Sigmoid colon (tissue), 4 donors: ENCODE data around the gene TGM4.

ENCODE experiments used
- POLR2A ChIP-seq, 2 donors: fragments of 450-650 bp; IDR thresholded peaks; one replicate each; pipeline ENCODE4 v1.6.1; 2016; ENCODE audit warnings: antibody characterized with exemption in 2 of 2, mild to moderate bottlenecking in 2 of 2, moderate library complexity in 2 of 2
- POLR2AphosphoS5 ChIP-seq, 4 donors: sonication (generic); formaldehyde crosslinking; IDR thresholded peaks; one replicate each; pipeline ENCODE4 v1.6.1; 2017; ENCODE audit warnings: antibody characterized with exemption in 4 of 4
- TF ChIP-seq, protein P1 (sequence below), 4 experiments: fragments of 450-650 bp in 3 of 4; fragments of 200-600 bp in 1 of 4; IDR thresholded peaks; one replicate each; pipeline ENCODE4 v1.5.1; 2016 to 2019; ENCODE audit warnings: antibody characterized with exemption in 4 of 4, mild to moderate bottlenecking in 3 of 4, moderate library complexity in 2 of 4

DNA sequence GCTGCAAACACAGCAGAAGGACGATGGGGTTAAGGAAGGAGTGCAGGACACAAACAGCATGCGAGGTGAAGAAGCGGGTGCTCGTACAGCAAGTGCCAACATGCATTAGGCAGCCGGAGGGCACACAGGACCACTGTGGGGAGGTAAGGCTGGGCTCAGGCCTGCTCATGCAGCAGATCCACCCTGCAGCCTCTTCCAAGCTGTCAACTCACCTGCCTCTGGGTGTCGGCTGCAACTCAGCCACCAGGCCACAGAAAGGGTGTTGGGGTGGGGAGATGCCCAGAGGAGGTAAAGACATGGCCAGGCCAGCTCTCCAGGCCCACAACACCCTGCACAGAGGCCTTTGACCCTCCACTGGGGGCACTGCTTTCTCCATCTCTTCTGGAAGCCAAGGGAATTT lies 44.2 kb downstream of the TGM4 start:
- TF ChIP-seq POLR2AphosphoS5 (IDR thresholded peaks at IDR 0.05), result no peak
- TF ChIP-seq, protein P1, sequence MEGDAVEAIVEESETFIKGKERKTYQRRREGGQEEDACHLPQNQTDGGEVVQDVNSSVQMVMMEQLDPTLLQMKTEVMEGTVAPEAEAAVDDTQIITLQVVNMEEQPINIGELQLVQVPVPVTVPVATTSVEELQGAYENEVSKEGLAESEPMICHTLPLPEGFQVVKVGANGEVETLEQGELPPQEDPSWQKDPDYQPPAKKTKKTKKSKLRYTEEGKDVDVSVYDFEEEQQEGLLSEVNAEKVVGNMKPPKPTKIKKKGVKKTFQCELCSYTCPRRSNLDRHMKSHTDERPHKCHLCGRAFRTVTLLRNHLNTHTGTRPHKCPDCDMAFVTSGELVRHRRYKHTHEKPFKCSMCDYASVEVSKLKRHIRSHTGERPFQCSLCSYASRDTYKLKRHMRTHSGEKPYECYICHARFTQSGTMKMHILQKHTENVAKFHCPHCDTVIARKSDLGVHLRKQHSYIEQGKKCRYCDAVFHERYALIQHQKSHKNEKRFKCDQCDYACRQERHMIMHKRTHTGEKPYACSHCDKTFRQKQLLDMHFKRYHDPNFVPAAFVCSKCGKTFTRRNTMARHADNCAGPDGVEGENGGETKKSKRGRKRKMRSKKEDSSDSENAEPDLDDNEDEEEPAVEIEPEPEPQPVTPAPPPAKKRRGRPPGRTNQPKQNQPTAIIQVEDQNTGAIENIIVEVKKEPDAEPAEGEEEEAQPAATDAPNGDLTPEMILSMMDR (IDR thresholded peaks at IDR 0.05), result no peak
- no peak for TF ChIP-seq POLR2A (IDR thresholded peaks at IDR 0.05)
